Right lobe of liver (tissue), 4 donors: ENCODE results near the gene CLEC3B.

Experiments
- CTCF ChIP-seq, 4 donors: fragments of 200-600 bp in 3 of 4; fragments of 450-650 bp in 1 of 4; IDR thresholded peaks; one replicate each; pipeline versions ENCODE4 v1.5.1 to v1.8.0; 2016 to 2022; ENCODE audit warnings: antibody characterized with exemption in 4 of 4, mild to moderate bottlenecking in 2 of 4
- POLR2A ChIP-seq: fragments of 450-650 bp; IDR thresholded peaks from one replicate; pipeline ENCODE4 v1.6.1; 2017; ENCODE audit warnings: antibody characterized with exemption, mild to moderate bottlenecking
- donor health status: DM: no; HTN: no; CAD: no.
- donor health status: DM: no; HTN: no; CAD: no.
- donor health status: DM: no; HTN: yes; CAD: no.

DNA sequence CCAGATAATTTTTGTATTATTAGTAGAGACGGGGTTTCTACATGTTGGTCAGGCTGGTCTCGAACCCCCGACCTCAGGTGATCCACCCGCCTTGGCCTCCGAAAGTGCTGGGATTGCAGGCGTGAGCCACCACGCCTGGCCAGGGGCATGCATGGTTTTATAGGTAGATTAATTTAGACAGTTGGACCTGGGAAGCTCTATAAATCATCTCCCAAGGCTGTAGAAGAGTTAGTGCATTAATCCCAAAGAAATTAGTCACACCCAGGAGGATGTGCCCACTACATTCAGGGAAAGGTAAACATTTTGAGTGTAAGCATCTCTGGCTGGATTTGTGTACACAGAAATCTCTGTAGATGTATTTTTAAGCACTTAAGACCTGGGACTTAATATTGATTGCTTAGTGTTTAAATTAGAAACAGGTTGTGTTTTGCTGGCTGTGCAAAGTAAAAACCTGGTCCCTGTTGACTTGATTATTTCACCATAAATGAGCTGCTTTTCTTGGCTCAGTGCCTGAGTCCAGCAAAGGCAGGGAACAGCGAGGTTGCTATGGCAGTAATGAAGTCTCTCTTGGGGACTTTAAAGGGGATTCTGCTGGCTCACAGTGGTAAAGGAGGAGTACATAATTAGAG is 30.8 kb upstream of the CLEC3B start:
- TF ChIP-seq CTCF (IDR thresholded peaks at IDR 0.05), result no peak
- TF ChIP-seq POLR2A, result no peak
